ENCODE results near the gene SEL1L2.
"Not testable (repeated sequence)": the region's sequence is repeated elsewhere in the genome, so short reads cannot be mapped to it uniquely, and the experiment has no call there.

SEL1L2 gene

GRCh38 chr20:13990465-13990864 is at the start of gene SEL1L2:
TSS of gene SEL1L2 (minus strand) at chr20:13990614. CDS start at chr20:13990534, 80 bp downstream.
- no peak for DNase-seq

GRCh38 chr20:14036567-14036966 is 46.2 kb upstream of the SEL1L2 start:
- DNase-seq: no peak

- DNase-seq: no peak
Observed at GRCh38 chr20:14033310-14033709, 42.9 kb upstream of the SEL1L2 start.

GRCh38 chr20:14030991-14031390 is 40.6 kb upstream of the SEL1L2 start:
- no peak for DNase-seq

- no peak for DNase-seq
Observed at GRCh38 chr20:14012671-14013070, 22.3 kb upstream of the SEL1L2 start.

GRCh38 chr20:14009208-14009607 is 18.8 kb upstream of the SEL1L2 start:
- DNase-seq: no peak

- DNase-seq: no peak
Observed at GRCh38 chr20:14005996-14006395, 15.6 kb upstream of the SEL1L2 start.

GRCh38 chr20:14000917-14001316 is 10.5 kb upstream of the SEL1L2 start:
- DNase-seq: no peak

- no peak for DNase-seq
Observed at GRCh38 chr20:13996265-13996664, 5.9 kb upstream of the SEL1L2 start.

- no peak for DNase-seq
Observed at GRCh38 chr20:13995841-13996240, 5.4 kb upstream of the SEL1L2 start.

GRCh38 chr20:13995086-13995665 is 4.8 kb upstream of the SEL1L2 start, which contains the start of gene MACROD2:
TSS of gene MACROD2 (plus strand) at chr20:13995516.
- DNase-seq: peak; percentile 95

- not testable (repeated sequence) for DNase-seq
Observed at GRCh38 chr20:13991955-13992354, 1.5 kb upstream of the SEL1L2 start.

GRCh38 chr20:13991311-13991710 is 897 bp upstream of the SEL1L2 start:
- no peak for DNase-seq

- no peak for DNase-seq
Observed at GRCh38 chr20:13984211-13984610, 6.2 kb downstream of the SEL1L2 start.

- no peak for DNase-seq
Observed at GRCh38 chr20:13960525-13960924, 29.9 kb downstream of the SEL1L2 start.

- DNase-seq: no peak
Observed at GRCh38 chr20:13960119-13960518, 30.3 kb downstream of the SEL1L2 start.

GRCh38 chr20:13953227-13953626 is 37.2 kb downstream of the SEL1L2 start:
- DNase-seq: no peak

GRCh38 chr20:13947719-13948118 is 42.7 kb downstream of the SEL1L2 start:
- DNase-seq: no peak

GRCh38 chr20:13941031-13941430 is 49.4 kb downstream of the SEL1L2 start:
- no peak for DNase-seq

- no peak for DNase-seq
Observed at GRCh38 chr20:13936781-13937576, 53.4 kb downstream of the SEL1L2 start.

GRCh38 chr20:13934992-13935894 is 55.2 kb downstream of the SEL1L2 start:
- DNase-seq: no peak

GRCh38 chr20:13930281-13930680 is 60.1 kb downstream of the SEL1L2 start:
- no peak for DNase-seq

- no peak for DNase-seq
Observed at GRCh38 chr20:13929836-13930235, 60.6 kb downstream of the SEL1L2 start.

Measured in SHP77 treated with DMSO at 0.1 percent for 48 hours (cell line).